SU-DHL-6 (cell line): ENCODE measurements around the gene RNF187.
"Not testable (repeated sequence)": the region's sequence is repeated elsewhere in the genome, so short reads cannot be mapped to it uniquely, and the experiment has no call there.

ENCODE experiments used
- EZH2phosphoT487 ChIP-seq: fragments of 200-600 bp; sonication (generic), shearing (Covaris generic); conservative IDR thresholded peaks from 2 replicates; pipeline ENCODE4 v1.6.1; 2018; ENCODE audit warnings: mild to moderate bottlenecking, antibody characterized with exemption, low read length, moderate library complexity, mixed read lengths
- TF ChIP-seq, protein P1 (sequence below): fragments of 200-600 bp; sonication (generic); IDR thresholded peaks from one replicate; pipeline ENCODE4 v1.5.1; 2017; ENCODE audit warnings: antibody characterized with exemption, mild to moderate bottlenecking, low read length, moderate library complexity; ENCODE audit not compliant: insufficient read depth, poor library complexity, severe bottlenecking

DNA sequence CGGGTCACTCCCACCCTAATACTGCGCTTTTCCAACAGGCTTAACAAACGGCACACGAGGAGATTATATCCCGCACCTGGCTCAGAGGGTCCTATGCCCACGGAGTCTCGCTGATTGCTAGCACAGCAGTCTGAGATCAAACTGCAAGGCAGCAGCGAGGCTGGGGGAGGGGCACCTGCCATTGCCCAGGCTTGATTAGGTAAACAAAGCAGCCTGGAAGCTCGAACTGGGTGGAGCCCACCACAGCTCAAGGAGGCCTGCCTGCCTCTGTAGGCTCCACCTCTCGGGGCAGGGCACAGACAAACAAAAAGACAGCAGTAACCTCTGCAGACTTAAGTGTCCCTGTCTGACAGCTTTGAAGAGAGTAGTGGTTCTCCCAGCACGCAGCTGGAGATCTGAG is 18.8 kb downstream of the RNF187 start:
- TF ChIP-seq, protein P1, sequence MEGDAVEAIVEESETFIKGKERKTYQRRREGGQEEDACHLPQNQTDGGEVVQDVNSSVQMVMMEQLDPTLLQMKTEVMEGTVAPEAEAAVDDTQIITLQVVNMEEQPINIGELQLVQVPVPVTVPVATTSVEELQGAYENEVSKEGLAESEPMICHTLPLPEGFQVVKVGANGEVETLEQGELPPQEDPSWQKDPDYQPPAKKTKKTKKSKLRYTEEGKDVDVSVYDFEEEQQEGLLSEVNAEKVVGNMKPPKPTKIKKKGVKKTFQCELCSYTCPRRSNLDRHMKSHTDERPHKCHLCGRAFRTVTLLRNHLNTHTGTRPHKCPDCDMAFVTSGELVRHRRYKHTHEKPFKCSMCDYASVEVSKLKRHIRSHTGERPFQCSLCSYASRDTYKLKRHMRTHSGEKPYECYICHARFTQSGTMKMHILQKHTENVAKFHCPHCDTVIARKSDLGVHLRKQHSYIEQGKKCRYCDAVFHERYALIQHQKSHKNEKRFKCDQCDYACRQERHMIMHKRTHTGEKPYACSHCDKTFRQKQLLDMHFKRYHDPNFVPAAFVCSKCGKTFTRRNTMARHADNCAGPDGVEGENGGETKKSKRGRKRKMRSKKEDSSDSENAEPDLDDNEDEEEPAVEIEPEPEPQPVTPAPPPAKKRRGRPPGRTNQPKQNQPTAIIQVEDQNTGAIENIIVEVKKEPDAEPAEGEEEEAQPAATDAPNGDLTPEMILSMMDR, result not testable (repeated sequence)
- not testable (repeated sequence) for TF ChIP-seq EZH2phosphoT487
